GM12801 (cell line): ENCODE data around the gene ADARB2.

Experiments used
- CTCF ChIP-seq: IDR thresholded peaks from one replicate; pipeline ENCODE4 v1.5.1; 2011; ENCODE audit warnings: control low read depth; ENCODE audit not compliant: insufficient read length; ENCODE audit errors: extremely low read depth

Gene ADARB2

GRCh38 chr10:1641402-1641801, 95.9 kb downstream of the ADARB2 start:
- TF ChIP-seq CTCF: no peak

DNA sequence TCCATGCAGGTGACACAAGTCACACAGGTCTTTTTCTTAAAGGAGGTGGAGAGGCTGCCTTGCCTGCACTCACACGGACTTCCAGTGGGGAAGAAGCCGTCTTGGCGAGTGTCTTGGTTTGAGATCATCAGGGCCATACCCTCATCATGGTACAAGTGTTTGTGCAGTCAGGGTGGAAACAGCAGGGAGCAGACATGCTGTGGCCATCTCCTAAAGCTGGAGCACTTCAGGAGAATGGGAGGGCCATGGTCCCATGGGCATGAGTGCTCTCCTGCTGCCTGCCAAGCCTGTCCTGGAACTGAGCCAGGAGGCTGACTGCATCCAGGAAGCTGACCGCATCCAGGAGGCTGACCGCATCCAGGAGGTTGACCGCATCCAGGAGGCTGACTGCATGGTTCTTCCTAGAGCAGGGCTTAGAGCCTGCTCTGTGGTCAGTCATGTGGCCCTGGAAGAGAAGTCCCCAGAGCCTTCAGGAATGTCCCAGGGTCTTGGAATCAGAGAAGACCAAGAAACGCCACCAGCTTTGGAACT, 98.4 kb downstream of the ADARB2 start:
- TF ChIP-seq CTCF: no peak

DNA sequence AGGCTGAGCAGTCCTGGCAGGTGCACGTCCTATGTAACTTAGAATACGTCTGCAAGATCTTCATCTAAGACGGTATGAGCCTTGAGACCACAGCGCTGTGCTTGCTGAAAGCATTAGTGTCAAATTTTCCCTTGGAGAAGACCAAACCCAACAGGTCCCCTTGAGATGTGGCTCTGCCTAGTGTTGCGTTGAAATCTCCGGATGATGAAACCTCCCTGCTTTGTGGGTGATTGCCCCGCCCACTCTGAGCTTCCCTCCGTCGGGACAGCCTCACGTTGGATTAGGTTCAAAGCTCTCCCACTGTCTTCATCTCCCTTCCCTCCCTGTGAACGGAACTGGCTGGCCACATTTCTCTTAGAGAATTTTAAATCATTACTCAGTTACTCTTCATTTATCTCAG, 102.0 kb downstream of the ADARB2 start:
- no peak for TF ChIP-seq CTCF

GRCh38 chr10:1634239-1634638, 103.1 kb downstream of the ADARB2 start:
- no peak for TF ChIP-seq CTCF

DNA sequence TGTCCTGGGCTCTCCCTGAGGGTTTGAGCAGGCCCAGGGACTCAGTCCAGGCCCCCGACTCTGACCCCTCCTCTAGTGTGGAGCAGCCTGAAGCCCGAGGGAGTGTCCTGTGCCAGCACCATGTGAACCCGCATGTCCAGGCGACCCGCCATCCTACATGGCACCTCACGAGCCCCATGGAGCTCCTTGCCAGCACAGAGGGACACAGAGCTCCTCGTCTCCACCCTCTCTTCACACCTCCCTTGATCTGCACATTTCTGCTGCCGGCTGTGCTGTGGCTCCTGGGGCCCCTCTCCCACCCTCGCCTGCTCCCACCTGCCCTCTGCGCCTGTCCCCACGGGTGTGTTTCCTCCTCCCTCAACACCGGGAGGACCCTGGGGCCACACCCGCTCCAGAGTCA, 103.5 kb downstream of the ADARB2 start:
- TF ChIP-seq CTCF: no peak

GRCh38 chr10:1632596-1632995, 104.7 kb downstream of the ADARB2 start:
- TF ChIP-seq CTCF: no peak

- TF ChIP-seq CTCF: no peak
Observed at GRCh38 chr10:1632141-1632540, 105.2 kb downstream of the ADARB2 start.

- TF ChIP-seq CTCF: no peak
Observed at GRCh38 chr10:1631282-1631681, 106.0 kb downstream of the ADARB2 start.
